HG03521 (cell line): ENCODE data around the gene MVK.
A peak's percentile ranks its signal among the peaks of the same experiment; 100 is the strongest.

Source experiments
- ATAC-seq: cut with Tn5 transposase; IDR thresholded peaks from one replicate; pipeline ENCODE4 v1.9.1; 2021; ENCODE audit warnings: mild to moderate bottlenecking, moderate library complexity; ENCODE audit not compliant: unreplicated experiment

Gene MVK

GRCh38 chr12:109573029-109573913 is at the start of gene MVK, which contains the start of gene MMAB:
MVK (plus strand) TSS chr12:109573794; CDS start chr12:109574823, 1,029 bp downstream.
MMAB (minus strand) TSS chr12:109573504; CDS start chr12:109573480, 24 bp downstream.
- ATAC-seq, result peak; percentile 93

GRCh38 chr12:109524466-109525278 is 48.9 kb upstream of the MVK start:
- ATAC-seq, result no peak

- no peak for ATAC-seq
Observed at GRCh38 chr12:109525279-109525585, 48.4 kb upstream of the MVK start.

- ATAC-seq, result no peak
Observed at GRCh38 chr12:109527489-109528123, 46.0 kb upstream of the MVK start.

GRCh38 chr12:109529691-109530640 is 43.6 kb upstream of the MVK start:
- ATAC-seq, result no peak

GRCh38 chr12:109531411-109531810 is 42.2 kb upstream of the MVK start:
- no peak for ATAC-seq

GRCh38 chr12:109532721-109533486 is 40.7 kb upstream of the MVK start:
- ATAC-seq, result no peak

GRCh38 chr12:109533487-109533740 is 40.2 kb upstream of the MVK start:
- no peak for ATAC-seq

- no peak for ATAC-seq
Observed at GRCh38 chr12:109534456-109534855, 39.1 kb upstream of the MVK start.

GRCh38 chr12:109535231-109535862 is 38.2 kb upstream of the MVK start:
- no peak for ATAC-seq

- no peak for ATAC-seq
Observed at GRCh38 chr12:109535863-109536250, 37.7 kb upstream of the MVK start.

GRCh38 chr12:109537136-109537535 is 36.5 kb upstream of the MVK start:
- ATAC-seq, result no peak

GRCh38 chr12:109538191-109538863 is 35.3 kb upstream of the MVK start:
- no peak for ATAC-seq

- no peak for ATAC-seq
Observed at GRCh38 chr12:109539508-109539907, 34.1 kb upstream of the MVK start.

GRCh38 chr12:109540526-109541412 is 32.8 kb upstream of the MVK start:
- no peak for ATAC-seq

- no peak for ATAC-seq
Observed at GRCh38 chr12:109541413-109541726, 32.2 kb upstream of the MVK start.

GRCh38 chr12:109542014-109542413 is 31.6 kb upstream of the MVK start:
- no peak for ATAC-seq

- ATAC-seq, result no peak
Observed at GRCh38 chr12:109542876-109543275, 30.7 kb upstream of the MVK start.
